Skeletal muscle satellite cell (primary cell): ENCODE data around the gene TFR2. TPM values are rescaled to one million over a fixed set of nuclear protein-coding genes. Genes with fewer than 3 reads are reported as not detected.

Experiments
- small RNA-seq: library from RNA; depleted of rRNA; stranded (forward); fragments of <200 nt; gene quantifications from one replicate; pipeline ENCODE3, GENCODE V24; 2012

Gene TFR2

Small RNA genes lying within 50 kb of the gene (small RNA-seq; reads per million reads assigned to genes)
- gene SAP25, result not detected
